ENCODE measurements around the gene GPC6.

GPC6 gene

DNA sequence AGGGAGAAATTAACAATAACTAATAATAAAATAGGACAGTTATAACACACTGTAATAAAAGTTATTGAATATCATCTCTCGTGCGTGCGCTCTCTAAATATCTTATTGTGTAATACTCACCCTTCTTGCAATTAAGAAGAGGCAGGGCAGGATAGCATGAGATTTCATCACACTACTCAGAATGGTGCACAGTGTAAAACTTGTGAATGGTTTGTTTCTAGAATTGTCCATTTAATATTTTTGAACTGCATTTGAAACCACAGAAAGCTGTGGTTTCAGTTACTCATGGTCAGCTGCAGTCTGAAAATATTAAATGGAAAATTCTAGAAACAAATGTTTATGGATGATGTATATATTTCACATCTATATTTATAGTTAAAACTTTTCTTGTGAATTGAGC is 1091.8 kb downstream of the GPC6 start:
- DNase-seq, result no peak

DNA sequence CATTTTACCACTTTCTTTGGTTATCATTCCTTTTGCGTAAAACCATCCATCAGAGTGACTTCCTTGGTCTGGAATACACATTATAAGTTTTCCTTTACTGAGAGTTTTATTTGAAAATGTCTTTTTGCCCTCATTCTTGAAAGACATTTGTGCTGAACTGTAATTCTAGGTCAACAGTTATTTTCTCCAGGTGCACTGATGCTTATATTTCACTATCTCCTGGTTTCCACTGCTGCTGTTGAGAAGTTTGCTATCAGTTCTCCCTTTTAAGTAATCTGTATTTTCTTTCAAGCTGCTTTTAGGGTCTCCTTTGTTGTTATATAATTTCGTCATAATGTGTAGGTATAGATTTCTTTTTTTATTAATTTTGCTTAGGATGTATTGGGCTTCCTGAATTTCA is 1092.9 kb downstream of the GPC6 start:
- DNase-seq, result no peak

DNA sequence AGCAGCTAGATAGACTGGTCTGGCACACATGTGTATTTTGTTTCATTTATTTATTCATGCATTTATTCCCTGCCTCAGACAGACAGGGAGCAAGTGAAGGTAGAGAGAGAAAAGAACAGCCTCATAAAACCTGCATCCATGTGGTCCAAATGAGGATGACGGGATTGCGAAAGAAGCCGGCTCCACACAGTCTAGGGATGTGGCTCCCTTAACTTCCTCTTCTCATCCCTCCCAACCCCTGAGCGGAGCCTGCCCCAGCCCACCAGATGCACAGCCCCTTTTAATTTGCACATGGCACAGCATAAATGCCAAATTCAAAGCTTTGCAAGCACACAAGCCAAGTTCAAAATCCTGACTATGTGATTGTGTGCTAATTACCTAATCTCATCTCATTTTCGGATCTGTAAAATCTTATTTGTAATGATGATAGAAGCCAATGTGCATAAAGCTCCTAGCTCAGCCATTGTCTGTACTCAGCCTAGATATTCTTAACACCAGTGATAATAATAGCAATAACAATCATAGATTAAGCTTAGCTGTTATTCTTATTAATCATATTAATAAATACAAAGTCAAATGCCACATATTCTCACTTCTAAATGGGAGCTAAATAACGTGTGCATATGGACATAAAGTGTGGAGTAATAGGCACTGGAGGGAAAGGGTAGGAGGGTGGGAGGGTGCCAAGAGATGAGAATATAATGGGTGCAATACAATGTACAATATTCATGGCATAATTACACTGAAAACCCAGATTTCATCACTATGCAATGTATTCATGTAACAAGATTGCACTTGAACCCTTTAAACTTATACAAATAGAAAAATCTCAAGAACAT is 1096.5 kb downstream of the GPC6 start:
- DNase-seq, result peak; percentile 7

DNA sequence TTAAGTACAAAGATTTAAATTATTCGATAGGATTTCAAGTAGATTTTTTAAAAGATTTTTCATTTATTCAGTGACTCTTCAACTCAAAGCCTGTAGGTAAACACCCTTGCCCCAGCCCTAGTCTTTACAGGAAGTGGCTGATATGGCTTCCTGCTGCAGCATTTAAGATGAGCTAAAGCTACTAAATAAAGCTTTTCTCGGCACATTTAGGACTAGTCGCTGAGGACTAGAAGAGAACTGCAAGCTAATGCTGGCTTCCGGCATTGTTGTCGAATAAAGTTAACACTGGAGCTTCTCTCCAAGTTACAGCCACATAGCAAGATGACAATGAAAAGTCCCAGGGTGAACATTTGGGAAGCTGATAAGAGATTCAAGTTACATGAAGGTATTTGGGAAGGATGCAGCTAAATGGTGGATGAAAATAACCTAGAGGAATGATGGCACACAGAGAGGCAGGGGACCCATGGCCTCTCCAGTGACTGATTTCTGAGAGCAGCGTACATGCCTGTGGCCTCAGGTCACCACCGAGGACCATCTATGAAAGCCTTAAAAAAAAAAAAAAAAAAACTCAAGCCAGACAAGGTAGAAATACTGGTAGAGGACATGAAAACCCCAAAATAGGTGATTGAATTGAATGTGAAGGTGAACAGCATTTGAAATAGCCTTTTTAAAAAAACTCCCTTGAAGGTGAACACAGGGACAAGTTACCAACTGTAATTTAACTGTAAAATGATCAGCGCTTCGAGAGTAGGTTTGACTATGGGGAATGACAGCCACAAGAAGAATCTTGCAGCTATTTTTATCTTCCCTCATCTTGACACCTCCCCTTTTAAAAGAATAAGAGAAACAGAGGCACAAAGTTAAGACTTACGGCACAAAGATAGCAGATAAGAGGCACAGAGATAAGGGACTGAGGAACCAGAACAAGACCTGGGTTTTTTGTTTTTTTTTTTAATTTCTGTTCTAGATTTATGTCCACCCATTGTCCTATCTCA is 1097.5 kb downstream of the GPC6 start:
- peak; percentile 7 for DNase-seq

DNA sequence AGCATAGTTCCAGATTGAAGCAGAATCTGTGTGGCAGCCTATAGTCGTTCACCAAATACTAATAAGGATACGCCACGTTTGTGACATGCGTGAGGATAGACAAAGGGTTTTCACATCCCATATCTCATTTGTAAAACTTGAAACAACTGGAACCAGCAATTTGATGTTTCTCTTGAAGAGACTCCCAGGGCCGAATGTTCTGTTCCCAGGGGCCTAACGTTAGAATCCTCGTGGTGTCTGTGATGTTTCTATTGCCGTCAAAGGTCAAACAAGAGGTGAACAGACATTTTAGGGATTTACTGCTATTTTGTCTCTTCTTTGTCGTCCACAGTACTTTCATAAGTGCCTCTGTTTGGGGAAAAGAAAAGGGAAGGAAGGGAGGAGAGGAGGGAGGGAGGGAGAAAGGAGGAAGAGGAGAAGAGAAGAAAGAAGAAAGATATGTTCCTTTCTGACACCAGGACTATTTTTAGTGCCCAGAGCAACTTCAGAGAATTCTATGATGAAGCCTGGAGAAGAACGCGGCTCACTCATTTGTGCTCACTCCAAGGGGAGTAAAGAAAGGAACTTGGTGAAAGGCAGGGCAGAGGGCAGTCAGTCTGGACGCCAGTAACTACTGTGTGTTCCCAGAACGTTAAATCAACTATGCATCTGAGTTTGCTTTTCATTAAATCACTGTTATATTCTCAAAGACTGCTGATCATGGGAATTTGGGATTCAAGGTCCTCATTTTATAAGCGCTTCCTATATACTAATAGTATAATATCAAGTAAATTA is 1098.3 kb downstream of the GPC6 start:
- no peak for DNase-seq

DNA sequence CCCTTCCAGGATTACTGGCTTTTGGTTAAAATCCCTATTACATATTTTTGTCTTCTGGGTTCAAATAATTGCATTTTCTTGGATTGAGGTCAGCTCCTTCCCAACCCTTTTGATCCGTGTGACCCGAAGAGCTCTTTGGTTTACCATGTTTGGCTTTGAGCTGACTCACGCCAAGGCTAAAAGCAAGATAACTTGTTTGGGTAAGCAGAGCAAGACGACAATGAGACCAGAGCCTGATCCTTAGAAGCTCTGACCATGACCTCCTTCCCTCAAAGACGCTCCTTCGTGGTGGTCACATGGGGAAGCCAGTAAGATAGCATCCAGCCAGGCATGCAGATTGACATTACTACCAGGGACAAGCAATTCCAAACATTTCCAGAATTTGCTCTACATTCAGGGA is 1099.0 kb downstream of the GPC6 start:
- DNase-seq, result no peak

DNA sequence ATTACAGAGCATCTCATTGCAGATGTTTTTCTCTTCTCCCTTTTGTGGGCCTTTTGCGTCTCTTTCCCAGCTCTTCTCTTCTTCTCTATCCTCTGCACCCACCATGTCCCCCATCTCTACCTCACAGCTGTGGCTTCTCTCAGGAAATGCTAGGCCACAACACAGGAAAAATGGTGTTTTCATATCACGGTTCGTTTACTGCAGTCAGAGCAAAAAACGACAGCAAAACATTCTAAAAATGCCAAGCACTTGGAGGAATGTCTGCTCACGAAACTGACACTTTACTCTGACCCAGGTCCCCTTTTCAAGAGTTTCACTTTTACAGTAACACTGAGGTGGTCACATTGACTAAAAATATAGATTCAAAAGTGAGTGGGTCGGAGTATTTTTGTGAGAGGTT is 1100.7 kb downstream of the GPC6 start:
- DNase-seq, result no peak

DNA sequence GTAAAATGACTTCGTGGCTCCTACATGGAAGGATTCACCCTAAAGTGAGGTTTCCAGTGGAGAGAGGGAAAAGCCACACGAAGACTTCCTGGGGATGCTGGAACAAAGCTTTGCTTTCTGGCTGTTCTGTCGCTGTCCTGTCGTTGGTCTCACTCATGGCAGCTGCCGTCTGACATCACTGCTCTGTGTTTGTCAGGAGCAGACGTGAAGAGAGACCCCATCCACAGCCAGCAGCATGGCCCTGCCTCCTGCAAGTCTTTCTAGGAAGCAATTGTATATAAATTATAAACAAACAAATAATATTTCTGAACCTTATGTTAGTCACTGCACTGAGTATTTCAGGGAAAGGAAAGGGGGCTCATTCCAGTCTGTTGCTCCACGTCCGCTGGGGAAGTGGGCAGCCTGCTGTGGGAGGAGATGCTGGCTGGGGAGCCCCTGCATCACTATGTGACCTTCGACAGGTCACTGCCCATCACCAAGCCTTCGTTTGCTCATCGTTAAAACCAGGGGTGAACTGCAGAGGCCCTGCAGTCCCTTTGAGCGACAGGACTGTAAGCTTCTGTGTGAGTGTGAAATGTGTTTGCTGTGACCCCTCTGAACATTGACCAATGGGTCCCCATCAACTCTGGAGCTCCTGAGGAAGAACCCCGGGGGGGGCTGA is 1101.9 kb downstream of the GPC6 start:
- DNase-seq, result no peak

DNA sequence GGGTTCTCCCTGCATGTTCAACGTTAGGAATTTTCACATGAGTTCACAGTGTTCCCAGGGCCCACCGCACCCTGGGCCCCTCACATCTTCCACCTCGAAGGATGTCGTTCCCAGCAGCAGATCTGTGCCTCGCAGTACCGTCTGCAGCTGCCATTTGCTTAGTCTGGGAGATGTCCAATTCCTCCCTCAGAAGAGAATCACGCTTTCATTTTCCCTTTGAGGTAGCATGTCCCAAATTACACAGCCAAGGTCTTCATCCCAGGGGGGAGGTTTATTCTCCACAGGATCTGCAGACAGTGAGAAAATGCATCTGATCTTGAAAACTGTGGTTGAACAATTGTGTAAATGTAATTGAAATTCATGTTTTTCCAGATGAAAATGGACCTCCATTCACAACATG is 1102.7 kb downstream of the GPC6 start:
- DNase-seq, result no peak

DNA sequence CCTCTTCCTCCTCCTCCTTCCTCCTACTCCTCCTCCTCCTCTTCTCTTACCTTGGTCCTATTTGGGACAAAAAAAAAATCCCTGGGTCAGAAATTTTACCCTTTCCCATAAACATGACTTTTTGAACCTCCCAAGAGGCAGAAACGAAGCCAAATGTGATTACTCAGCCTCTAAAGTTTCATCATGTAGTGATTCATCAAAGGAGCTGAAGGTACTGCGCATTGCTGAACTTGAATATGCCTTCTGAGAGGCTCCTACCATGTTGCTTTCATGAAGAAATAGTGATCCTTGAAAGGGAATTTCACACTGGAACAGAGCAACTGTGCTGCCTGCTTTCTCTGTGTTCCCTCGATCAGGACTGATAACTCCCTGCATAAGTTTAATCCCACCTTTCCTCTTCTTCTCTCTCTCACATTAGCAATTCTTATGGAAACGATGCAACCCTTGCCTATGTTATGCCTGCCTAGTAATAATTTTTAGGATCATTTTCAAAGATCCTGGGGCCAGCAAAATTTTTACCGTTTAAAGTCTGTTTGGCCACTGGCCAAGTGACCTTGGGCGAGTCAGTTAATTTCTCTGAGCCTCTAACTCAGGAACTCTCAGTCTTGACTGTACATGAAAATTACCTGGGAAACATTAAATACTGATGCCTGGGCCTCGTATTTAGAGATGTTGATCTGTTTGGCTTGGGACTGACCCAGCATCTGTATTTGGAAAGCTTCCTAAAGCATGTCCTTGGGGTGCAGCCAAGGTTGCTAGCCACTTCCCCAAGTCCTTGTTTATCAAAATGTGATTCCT is 1103.3 kb downstream of the GPC6 start:
- DNase-seq, result no peak

DNA sequence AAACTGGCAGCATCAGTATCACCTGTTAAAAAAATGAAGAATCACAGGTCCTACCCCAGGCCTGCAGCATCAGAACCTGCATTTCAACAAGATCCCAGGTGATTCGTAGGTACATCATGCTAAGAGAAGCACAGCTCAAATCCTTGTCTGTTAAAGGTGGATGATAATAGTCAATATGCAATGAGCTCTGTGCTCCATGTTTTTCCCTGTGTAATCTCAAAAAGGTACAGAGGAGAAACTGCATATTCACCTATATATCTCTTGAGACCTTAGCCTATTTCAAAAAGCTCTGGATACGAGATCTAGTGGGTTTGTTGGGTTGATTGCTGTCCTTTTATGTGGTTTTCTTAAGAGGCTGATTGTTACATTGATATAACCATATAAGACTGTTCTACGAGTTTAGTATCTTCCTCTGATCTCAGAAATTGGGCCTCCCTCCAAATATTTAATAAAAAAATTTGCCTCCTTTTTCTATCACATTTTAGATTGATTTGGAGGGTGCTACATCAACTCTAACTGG is 1104.0 kb downstream of the GPC6 start:
- DNase-seq, result no peak

DNA sequence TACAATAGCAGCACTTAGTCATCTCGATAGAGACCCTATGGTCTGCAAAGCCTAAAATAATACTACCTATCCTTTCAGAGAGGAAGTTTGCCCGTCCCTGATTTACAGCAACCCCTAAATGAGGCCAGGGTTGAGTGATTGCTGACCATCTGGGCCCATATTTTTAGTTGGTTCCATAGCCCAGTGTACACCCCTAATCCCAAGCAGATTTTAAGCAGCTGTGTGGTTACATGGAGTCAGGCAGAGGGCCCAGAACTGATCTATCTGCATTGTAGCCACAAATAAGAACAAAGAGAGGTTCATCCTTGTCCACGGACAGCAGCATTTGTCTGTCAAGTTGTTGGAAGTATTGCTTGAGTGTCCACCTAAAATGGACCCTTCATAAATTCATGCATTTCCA is 1104.7 kb downstream of the GPC6 start:
- no peak for DNase-seq

DNA sequence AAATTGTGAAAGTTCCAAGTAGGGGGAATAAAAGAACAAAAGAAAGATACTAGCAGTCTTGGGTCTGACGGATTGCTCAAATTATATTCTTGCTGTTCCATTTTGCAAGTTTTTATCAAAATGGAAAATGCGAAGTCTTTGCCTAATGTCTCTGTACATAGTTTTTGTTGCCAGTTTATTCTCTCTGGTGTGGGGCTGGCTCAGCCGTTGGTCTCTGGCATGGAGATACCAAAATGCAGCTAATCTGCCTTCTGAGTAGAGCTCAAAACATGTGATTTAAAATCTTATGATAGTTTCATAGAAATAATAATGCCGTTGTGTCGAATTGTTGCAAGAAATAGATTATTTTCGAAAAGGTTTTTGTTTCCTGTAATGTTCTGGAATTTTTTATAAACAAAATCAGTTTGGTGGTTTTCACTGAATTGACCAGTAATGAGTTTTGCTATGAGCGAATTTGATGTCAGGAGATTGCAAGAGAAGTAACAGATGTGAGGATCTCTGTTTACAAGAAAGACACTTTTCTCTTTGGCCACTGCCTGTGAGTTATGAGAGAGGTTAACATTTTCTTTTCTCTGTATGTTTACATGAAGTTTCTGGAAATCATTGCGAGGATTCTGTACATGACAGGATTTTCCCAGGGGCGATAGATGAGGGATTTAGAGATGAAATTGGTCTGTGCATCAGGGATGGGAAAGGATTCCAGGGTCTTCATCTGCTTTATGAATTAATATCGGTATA is 1105.9 kb downstream of the GPC6 start:
- DNase-seq, result no peak

DNA sequence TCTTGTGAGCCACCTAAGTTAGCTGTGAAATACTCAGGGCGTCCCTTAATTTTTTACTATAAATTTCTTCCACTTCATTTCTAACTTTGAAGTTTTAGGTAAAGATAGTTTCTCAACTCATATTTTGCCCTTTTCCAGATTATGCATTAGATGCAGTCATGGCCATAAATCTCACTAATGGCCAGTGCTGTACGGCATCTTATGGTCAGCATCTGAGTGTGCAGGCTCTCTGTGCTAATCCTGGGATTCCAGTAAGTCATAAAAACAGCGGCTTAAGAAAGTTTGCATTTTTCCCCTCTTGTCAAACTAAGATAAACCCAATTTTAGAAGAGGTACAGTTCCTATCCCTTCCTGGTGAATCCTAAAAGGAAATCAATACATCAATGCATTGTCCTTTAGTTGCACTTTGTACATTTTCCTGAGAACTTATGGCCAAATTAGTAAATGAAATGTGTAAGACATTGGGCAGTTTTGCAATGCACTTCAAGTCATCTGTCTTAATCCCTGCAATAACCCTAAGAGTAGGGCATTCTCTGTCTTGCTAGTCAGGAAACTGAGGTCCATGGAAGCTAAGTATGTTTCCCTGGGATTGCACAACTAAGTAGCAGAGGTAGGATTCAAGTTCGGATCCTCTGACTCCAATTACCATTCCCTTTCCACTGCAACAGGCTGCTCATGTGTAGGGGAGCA is 1106.7 kb downstream of the GPC6 start:
- DNase-seq, result no peak

DNA sequence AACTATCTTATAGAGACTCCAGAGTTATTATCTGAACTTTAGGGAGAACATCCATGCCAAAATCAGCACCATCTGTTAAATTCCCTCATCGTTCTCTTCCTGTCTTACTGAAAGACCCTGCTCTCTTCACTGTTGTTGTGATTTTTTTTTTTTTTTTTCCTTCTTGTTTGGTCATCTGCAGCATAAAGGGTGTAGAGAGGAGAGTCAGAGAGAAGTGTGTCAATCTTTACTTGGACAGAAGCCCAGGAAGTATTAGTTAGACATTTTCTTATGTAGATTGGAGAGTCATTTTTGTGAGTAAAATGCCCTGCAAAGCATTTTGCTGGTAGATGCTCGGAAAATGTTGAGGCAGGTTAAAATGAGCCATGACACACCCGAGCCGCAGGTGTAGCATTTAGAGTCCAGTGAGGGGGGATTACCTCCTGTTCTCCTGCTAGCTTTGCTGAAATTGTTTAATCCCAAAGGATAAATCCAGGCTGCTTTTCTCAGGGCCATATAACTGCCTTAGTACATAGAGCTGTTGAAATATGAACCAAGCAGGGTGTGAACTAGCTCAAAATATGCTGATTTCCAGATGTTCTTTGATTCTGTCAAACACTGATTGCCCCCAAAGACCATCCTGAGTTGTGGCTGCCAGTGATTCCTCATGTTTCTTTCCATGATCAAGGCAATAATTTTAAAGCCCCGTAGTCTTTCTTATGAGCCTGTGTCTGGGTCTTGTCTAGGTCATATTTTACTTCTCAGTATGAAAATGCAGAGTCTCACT is 1109.3 kb downstream of the GPC6 start:
- no peak for DNase-seq

DNA sequence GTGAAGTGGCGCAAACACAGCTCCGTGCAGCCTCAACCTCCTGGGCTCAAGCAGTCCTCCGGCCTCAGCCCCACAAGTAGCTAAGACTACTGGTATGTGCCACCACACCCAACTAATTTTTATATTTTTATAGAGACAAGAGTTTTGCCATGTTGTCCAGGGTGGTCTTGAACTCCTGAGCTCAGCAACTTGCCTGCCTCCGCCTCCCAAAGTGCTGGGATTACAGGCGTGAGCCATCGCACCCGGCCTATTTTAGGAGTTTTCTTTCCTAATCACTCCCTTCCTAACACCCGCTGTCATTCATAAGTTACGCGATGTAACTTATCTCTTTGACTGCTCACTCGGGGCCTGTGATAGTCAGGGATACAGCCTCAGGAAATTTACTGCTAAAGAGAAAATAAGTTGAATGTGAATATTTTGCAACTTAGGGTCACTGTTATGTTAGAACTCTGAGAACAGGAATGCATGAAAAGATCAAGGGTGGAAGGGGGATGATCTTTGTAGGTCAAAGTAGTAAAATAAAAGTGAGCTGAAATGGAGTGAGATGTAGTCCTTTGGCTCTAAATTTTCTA is 1112.6 kb downstream of the GPC6 start:
- no peak for DNase-seq

DNA sequence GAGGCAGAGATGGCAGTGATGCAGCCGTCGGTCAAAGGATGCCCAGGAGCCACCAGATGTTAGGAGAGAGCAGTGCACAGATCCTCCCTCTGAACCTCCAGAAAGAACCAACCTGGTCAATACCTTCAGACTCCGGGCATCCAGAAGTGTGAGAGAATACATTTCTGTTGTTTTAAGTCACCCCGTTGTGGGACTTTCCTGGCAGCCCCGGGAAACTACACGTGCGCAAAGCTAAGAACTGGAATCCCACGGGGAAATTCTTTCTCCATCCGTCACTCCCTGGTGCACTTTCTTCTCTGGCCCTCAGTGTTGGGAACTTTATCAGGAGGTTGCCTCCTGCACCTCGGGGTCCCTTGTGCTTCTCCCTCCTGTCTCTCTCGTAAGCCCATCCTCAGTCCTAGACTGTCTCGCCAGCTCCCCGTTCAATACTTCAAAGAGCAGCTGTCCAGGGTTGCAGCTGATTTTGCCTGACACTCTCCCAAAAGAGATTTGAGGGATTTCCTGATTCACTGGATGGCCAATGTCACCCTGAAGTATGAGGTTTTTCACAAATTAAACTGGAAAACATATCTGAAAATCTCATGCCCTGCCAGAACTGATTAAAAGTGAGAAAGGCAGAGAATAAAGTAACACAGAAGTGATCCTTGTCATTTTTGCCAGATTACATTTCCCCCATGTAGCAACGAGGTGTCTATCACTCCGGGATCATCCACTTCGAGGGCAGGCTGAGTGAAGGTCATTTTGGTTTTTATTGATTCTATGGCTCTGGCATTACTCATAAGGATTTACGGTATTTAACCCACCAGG is 1116.0 kb downstream of the GPC6 start:
- no peak for DNase-seq

DNA sequence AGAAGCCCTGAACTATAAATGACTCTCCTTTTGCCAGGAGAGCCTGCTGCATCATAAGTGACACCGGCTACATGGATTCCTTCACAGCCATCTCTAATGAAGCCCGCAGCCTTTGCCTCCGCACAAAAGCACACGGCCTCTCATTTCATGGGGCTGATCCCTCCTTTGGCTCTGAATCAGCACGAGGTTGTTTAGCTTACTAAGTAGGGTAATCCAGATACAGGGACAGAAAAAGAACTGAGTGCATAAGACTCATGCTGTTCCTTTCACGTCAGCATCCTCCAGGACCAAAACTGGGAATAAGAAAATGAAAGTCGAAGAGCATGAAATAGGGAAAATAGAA is 1116.6 kb downstream of the GPC6 start:
- no peak for DNase-seq
